Stomach (tissue), 9 donors: ENCODE measurements around the gene PHLPP2. TPM values are rescaled to one million over a fixed set of nuclear protein-coding genes. Genes with fewer than 3 reads are reported as not detected.
"Not testable (repeated sequence)": the region's sequence is repeated elsewhere in the genome, so short reads cannot be mapped to it uniquely, and the experiment has no call there.

Experiments
- DNase-seq, 2 donors: peaks; one replicate each; pipeline versions ENCODE4 v3.0.0 to v3.0.0-alpha.2; 2013 to 2019
- H3K27ac ChIP-seq, 5 donors: fragments of 200-600 bp in 4 of 5; sonication (generic) in 4 of 5; one replicate each; pipeline ENCODE4 v1.5.1; 2013 to 2019; ENCODE audit warnings: mild to moderate bottlenecking in 1 of 5, moderate library complexity in 1 of 5
- H3K27me3 ChIP-seq, 3 donors: fragments of 200-600 bp; sonication (generic); one replicate each; pipeline ENCODE4 v1.5.1; 2017 to 2019; ENCODE audit warnings: mixed run types in 1 of 3
- H3K36me3 ChIP-seq, 4 donors: fragments of 200-600 bp; sonication (generic); 1 replicate in 3 of 4; 2 replicates in 1 of 4; pipeline ENCODE4 v1.5.1; 2016 to 2019
- H3K4me1 ChIP-seq, 4 donors: fragments of 200-600 bp; sonication (generic); one replicate each; pipeline ENCODE4 v1.5.1; 2016 to 2019
- H3K4me3 ChIP-seq, 4 donors: fragments of 200-600 bp; sonication (generic) in 3 of 4; one replicate each; pipeline ENCODE4 v1.5.1; 2016 to 2019; ENCODE audit warnings: mild to moderate bottlenecking in 1 of 4
- H3K9me3 ChIP-seq, 4 donors: fragments of 200-600 bp; sonication (generic); one replicate each; pipeline ENCODE4 v1.5.1; 2016 to 2019
- CTCF ChIP-seq, 7 experiments: fragments of 450-650 bp in 4 of 7; fragments of 200-600 bp in 3 of 7; sonication (generic) in 3 of 7; IDR thresholded peaks; one replicate each; pipeline ENCODE4 v1.5.1; 2016 to 2019; ENCODE audit warnings: antibody characterized with exemption in 7 of 7, control low read depth in 2 of 7, mild to moderate bottlenecking in 1 of 7
- EP300 ChIP-seq: sonication (generic); formaldehyde crosslinking; IDR thresholded peaks from one replicate; pipeline ENCODE4 v1.6.1; 2017; ENCODE audit warnings: antibody characterized with exemption
- POLR2A ChIP-seq, 4 donors: fragments of 450-650 bp; IDR thresholded peaks; one replicate each; pipeline ENCODE4 v1.6.1; 2016; ENCODE audit warnings: antibody characterized with exemption in 4 of 4, control low read depth in 2 of 4, mild to moderate bottlenecking in 1 of 4, moderate library complexity in 1 of 4
- POLR2AphosphoS5 ChIP-seq, 3 donors: sonication (generic); formaldehyde crosslinking; IDR thresholded peaks; one replicate each; pipeline ENCODE4 v1.6.1; 2016; ENCODE audit warnings: antibody characterized with exemption in 3 of 3
- WGBS, 5 donors: extraction: QIAGEN DNeasy Blood & Tissue Kit in 3 of 5; methylation state at CpG; one replicate each; pipeline versions ENCODE4 v1.1.5 to v1.1.7; 2013 to 2018; 5-methylcytosine and 5-hydroxymethylcytosine counted together
- intact Hi-C: fragments of 100-400 bp; cut with DNase I; formaldehyde crosslinking; loops from one replicate; pipeline ENCODE4 v1.15.1; 2023; ENCODE audit warnings: low total_unique reads
- polyA plus RNA-seq, 3 donors: library from polyadenylated mRNA; stranded (reverse); fragments of 200-250 nt; gene quantifications; one replicate each; pipeline ENCODE4 v1.2.3, GENCODE V29; 2013
- small RNA-seq, 4 donors: library from RNA; depleted of rRNA; stranded (forward); fragments of <200 nt; gene quantifications; one replicate each; pipeline ENCODE3, GENCODE V24; 2016
- total RNA-seq, 5 donors: library from RNA; depleted of rRNA; stranded (reverse); fragments of >200 nt; gene quantifications; one replicate each; pipeline versions ENCODE4 v1.1.0 to v1.2.3, GENCODE V29; 2014 to 2016
- donor health status: healthy with polysubstance abuse.
- donor health status: Bipolar disorder and iron deficiency.
- donor health status: healthy.

The PHLPP2 gene
- total and polyA plus RNA-seq, 8 donors = 0.76 to 10.1 (median 3.6) TPM

GRCh38 chr16:71609066-71609465 is 115.4 kb downstream of the PHLPP2 start:
- no peak for DNase-seq
- Histone ChIP-seq H3K27ac (no peak overlapping the region), H3K36me3 (no peaks in the 10 kb centered on the region), H3K4me1 (peaks cover 0 to 7% (median 5%) of the 10 kb centered on the region in 4 donors), H3K9me3 (no peaks in the 10 kb centered on the region), H3K27me3 (peaks cover 0 to 44% (median 0%) of the 10 kb centered on the region in 3 donors), H3K4me3 (no peak overlapping the region)
- intact Hi-C loops = no loop called here
- TF ChIP-seq CTCF (IDR thresholded peaks at IDR 0.05) (no peak), POLR2AphosphoS5 (IDR thresholded peaks at IDR 0.05) (no peak), EP300 (no peak), POLR2A (IDR thresholded peaks at IDR 0.05) (no peak)
- 26 to 51% (median 39%) methylated on average over 2 of the region's 2 CpGs for WGBS, 5 donors

DNA sequence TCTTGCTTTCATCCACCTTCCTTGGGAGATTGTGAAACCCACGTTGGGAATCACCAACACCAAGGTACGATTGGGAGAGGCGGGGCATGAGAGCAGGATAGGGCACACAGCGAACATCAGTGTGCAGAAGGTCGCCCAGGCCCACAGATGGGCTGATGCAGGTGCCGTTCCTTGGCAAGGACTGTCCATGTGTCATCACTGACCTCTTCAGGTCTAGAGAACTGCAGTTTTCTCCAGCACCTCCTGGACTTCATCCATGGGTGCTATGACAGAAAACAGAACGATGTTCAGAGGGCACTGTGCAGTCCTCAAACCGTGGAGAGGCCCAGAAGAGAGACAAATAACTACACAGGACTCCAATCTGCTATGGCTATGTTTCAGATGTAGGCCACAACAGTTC is 123.7 kb downstream of the PHLPP2 start:
- no peak for DNase-seq
- no peaks in the 10 kb centered on the region for H3K27me3 ChIP-seq

DNA sequence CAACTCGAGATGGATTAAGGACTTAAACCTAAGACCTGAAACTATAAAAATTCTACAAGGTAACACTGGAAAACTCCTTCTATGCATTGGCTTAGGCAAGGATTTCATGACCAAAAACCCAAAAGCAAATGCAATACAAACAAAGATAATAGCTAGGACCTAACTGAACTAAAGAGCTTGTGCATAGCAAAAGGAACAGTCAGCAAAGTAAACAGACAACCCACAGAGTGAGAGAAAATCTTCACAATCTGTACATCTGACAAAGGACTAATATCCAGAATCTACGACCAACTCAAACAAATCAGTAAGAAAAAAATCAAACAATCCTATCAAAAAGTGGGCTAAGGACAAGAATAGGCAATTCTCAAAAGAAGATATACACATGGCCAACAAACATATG is 126.1 kb downstream of the PHLPP2 start:
- H3K27me3 ChIP-seq, H3K36me3 ChIP-seq, H3K4me1 ChIP-seq, H3K9me3 ChIP-seq, H3K27ac ChIP-seq, intact Hi-C loops, DNase-seq, H3K4me3 ChIP-seq: not testable (repeated sequence)
- WGBS, 5 donors = 22 to 44% (median 30%) methylated on average over 2 of the region's 2 CpGs

More for the DNA sequence above, 123.7 kb downstream of the PHLPP2 start:
- no peak for TF ChIP-seq CTCF (IDR thresholded peaks at IDR 0.05)
- no peak for TF ChIP-seq POLR2AphosphoS5 (IDR thresholded peaks at IDR 0.05)
- TF ChIP-seq EP300 = no peak
- TF ChIP-seq POLR2A (IDR thresholded peaks at IDR 0.05) = no peak
- Histone ChIP-seq H3K4me1 (no peaks in the 10 kb centered on the region), H3K4me3 (no peak overlapping the region), H3K9me3 (peaks cover 0 to 5% (median 0%) of the 10 kb centered on the region in 4 donors), H3K27ac (no peak overlapping the region), H3K36me3 (no peaks in the 10 kb centered on the region)
- WGBS, 5 donors = 70 to 81% (median 74%) methylated on average over 5 to 8 of the region's 8 CpGs
- intact Hi-C loops = no loop called here

DNA sequence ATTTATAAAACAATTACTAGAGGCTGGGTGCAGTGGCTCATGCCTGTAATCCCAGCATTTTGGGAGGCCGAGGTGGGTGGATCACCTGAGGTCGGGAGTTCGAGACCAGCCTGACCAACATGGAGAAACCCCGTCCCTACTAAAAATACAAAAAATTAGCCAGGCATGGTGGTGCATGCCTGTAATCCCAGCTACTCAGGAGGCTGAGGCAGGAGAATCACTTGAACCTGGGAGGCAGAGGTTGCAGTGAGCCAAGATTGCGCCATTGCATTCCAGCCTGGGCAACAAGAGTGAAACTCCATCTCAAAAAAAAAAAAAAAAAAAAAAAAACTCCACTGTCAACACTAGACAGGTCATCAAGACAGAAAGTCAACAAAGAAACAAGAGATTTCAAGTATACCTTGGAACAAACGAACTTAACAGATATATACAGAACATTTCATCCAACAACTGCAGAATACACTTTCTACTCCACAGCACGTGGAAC is 129.1 kb downstream of the PHLPP2 start:
- intact Hi-C loops, H3K4me3 ChIP-seq, H3K4me1 ChIP-seq, H3K9me3 ChIP-seq, H3K27me3 ChIP-seq, H3K36me3 ChIP-seq, DNase-seq, H3K27ac ChIP-seq: not testable (repeated sequence)
- WGBS, 5 donors = 75 to 86% (median 81%) methylated on average over 6 to 7 of the region's 7 CpGs

Small RNAs within 50 kb of the gene (small RNA-seq; reads per million reads assigned to genes)
- gene RNU6-208P (0 reads per million in 4 donors), gene SNORA70D (0 reads per million in 4 donors), gene SNORD71 (9,475 to 33,794 (median 19,942) reads per million in 4 donors)

Other genes with a start within 250 kb of the PHLPP2 start
- gene ZNF19, start 235.4 kb downstream of the PHLPP2 start, total RNA-seq = 1 to 10 TPM in 4 of 5 donors, not detected in 1; 2.2 to 6.8 (median 4.3) TPM
- gene ZNF19, start 235.4 kb downstream of the PHLPP2 start, polyA plus RNA-seq = 1 to 10 TPM; 1.1 to 2.0 (median 1.8) TPM
- not detected for gene CHST4, start 198.3 kb downstream of the PHLPP2 start, total RNA-seq
- not detected for gene CHST4, start 198.3 kb downstream of the PHLPP2 start, polyA plus RNA-seq
- gene TAT, start 147.6 kb downstream of the PHLPP2 start, total RNA-seq = not detected
- gene TAT, start 147.6 kb downstream of the PHLPP2 start, polyA plus RNA-seq = not detected
- 100 to 1,000 TPM in 1 of 5 donors, 10 to 100 TPM in 1, 1 to 10 TPM in 3; 1.2 to 480 (median 2.4) TPM for gene MARVELD3, start 98.5 kb downstream of the PHLPP2 start, total RNA-seq
- 1 to 10 TPM; 1.6 to 4.2 (median 2.1) TPM for gene MARVELD3, start 98.5 kb downstream of the PHLPP2 start, polyA plus RNA-seq
- gene AP1G1, start 84.1 kb upstream of the PHLPP2 start, total RNA-seq = 100 to 1,000 TPM; 108 to 198 (median 174) TPM
- gene AP1G1, start 84.1 kb upstream of the PHLPP2 start, polyA plus RNA-seq = 10 to 100 TPM; 11.7 to 18.8 (median 12.8) TPM
- gene ATXN1L, start 121.3 kb upstream of the PHLPP2 start, total RNA-seq = 10 to 100 TPM in 3 of 5 donors, 1 to 10 TPM in 2; 8.5 to 33.4 (median 16.9) TPM
- gene ATXN1L, start 121.3 kb upstream of the PHLPP2 start, polyA plus RNA-seq = 1 to 10 TPM; 4.2 to 9.3 (median 7.2) TPM
- gene ZNF821, start 159.5 kb upstream of the PHLPP2 start, total RNA-seq = 100 to 1,000 TPM in 1 of 5 donors, 1 to 10 TPM in 3, under 1 TPM in 1; 0.45 to 240 (median 5.8) TPM
- 1 to 10 TPM; 3.5 to 5.3 (median 5.2) TPM for gene ZNF821, start 159.5 kb upstream of the PHLPP2 start, polyA plus RNA-seq
- 100 to 1,000 TPM; 159 to 270 (median 222) TPM for gene IST1, start 170.8 kb upstream of the PHLPP2 start, total RNA-seq
- gene IST1, start 170.8 kb upstream of the PHLPP2 start, polyA plus RNA-seq = 100 to 1,000 TPM in 1 of 3 donors, 10 to 100 TPM in 2; 76.0 to 141 (median 83.9) TPM